Spinal cord (tissue), 10 donors: ENCODE measurements around the gene CCDC54. TPM values are rescaled to one million over a fixed set of nuclear protein-coding genes. Genes with fewer than 3 reads are reported as not detected.

ENCODE experiments used
- DNase-seq, 6 donors: peaks; one replicate each; pipeline versions ENCODE4 v3.0.0 to v3.0.0-alpha.2; 2013 to 2015; ENCODE audit warnings: low spot score in 6 of 6, low read depth in 4 of 6
- H3K27ac ChIP-seq: one replicate; pipeline ENCODE4 v1.5.1; 2013; ENCODE audit warnings: low read depth, low read length, control low read depth
- H3K27me3 ChIP-seq: one replicate; pipeline ENCODE4 v1.6.1; 2013; ENCODE audit warnings: low read length; ENCODE audit not compliant: control insufficient read depth, insufficient read depth
- H3K36me3 ChIP-seq: one replicate; pipeline ENCODE4 v1.6.1; 2013; ENCODE audit warnings: low read length; ENCODE audit not compliant: control insufficient read depth, insufficient read depth
- H3K4me1 ChIP-seq: one replicate; pipeline ENCODE4 v1.6.1; 2013; ENCODE audit warnings: low read length; ENCODE audit not compliant: control insufficient read depth, insufficient read depth
- H3K4me3 ChIP-seq: one replicate; pipeline ENCODE4 v1.5.1; 2013; ENCODE audit warnings: low read depth, low read length, control low read depth
- H3K9me3 ChIP-seq: one replicate; pipeline ENCODE4 v1.6.1; 2013; ENCODE audit warnings: low read length; ENCODE audit not compliant: control insufficient read depth, insufficient read depth
- WGBS: methylation state at CpG from one replicate; pipeline ENCODE4 v1.1.5; 2013; ENCODE audit warnings: missing lambda C conversion rate; ENCODE audit not compliant: insufficient coverage; 5-methylcytosine and 5-hydroxymethylcytosine counted together
- polyA plus RNA-seq, 2 donors: library from polyadenylated mRNA; unstranded; fragments of 120-200 nt; gene quantifications; one replicate each; pipeline ENCODE4 v1.2.1, GENCODE V29; 2013; ENCODE audit not compliant: insufficient read length in 2 of 2
- total RNA-seq, 2 donors: library from RNA; depleted of rRNA in 1 of 2; stranded (reverse); fragments of 120-200 nt in 1 of 2; fragments of >200 nt in 1 of 2; gene quantifications; one replicate each; pipeline versions ENCODE4 v1.2.3 to v1.2.4, GENCODE V29; 2013 to 2014
- donor health status: healthy.

Gene CCDC54
- total and polyA plus RNA-seq, 4 donors, result 0.30 TPM; not detected in 3

DNA sequence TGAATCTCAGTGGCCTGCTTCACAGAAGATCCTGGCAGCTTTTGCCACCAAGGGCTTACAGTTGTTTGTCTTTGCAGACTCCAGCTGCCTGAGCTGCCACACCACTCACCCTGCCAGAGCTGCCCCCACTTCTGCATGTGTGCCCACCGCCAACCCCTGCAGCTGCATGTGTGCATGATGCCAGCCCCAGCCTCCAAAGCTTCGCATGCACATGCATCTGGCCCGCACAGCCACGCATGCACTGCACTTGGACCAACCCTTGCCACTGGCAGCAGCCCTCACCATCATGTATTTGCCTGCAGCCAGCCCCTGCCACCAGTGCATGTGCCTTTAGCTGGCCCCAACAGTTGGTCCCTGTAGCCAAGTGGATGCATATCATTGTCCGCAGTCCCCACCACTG, 31.3 kb downstream of the CCDC54 start:
- Histone ChIP-seq H3K27ac (no peak overlapping the region), H3K36me3 (no peaks in the 10 kb centered on the region), H3K27me3 (no peaks in the 10 kb centered on the region), H3K4me3 (no peak overlapping the region), H3K9me3 (peaks cover 7% of the 10 kb centered on the region), H3K4me1 (no peaks in the 10 kb centered on the region)
- no peak for DNase-seq
- 96% methylated on average over 5 of the region's 5 CpGs for WGBS

DNA sequence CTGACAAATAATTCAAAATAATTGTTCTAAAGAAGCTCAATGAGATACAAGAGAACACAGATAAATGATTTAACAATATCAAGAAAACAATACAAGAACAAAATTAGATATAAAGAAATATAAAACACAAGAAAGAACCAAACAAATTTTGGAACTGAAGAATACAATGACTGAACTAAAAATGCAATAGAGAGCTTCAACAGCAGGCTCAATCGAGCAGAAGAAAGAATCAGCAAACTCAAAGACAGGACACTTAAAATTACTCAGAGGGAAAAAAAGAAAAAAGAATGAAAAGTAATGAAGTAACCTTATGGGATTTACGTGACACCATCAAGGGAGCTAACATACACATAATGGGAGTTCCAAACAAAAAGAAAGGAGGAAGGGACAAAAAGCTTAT, 32.1 kb downstream of the CCDC54 start:
- DNase-seq, result no peak
- no CpG with 5 or more reads among the region's 2 CpGs for WGBS
- Histone ChIP-seq H3K36me3 (no peaks in the 10 kb centered on the region), H3K27ac (no peak overlapping the region), H3K27me3 (no peaks in the 10 kb centered on the region), H3K9me3 (peaks cover 7% of the 10 kb centered on the region), H3K4me3 (no peak overlapping the region), H3K4me1 (no peaks in the 10 kb centered on the region)

DNA sequence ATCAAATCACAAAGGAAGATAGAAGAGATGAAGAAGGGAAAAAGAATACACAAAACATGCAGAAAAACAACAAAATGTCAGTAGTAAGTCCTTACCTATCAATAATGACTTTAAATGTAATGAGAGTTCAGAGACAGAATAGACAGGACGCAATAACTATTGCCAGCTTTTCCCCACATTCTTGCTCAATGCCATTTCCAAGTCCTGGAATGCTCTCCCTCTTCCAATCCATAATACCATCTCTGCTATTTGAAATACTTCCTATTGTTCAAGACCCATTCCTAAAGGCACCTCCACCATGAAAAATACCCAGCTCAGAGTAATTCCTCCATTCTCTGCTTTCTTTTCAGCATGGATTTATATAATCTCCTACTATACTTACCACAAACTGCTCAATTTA, 33.4 kb downstream of the CCDC54 start:
- Histone ChIP-seq H3K27ac (no peak overlapping the region), H3K36me3 (no peaks in the 10 kb centered on the region), H3K4me3 (no peak overlapping the region), H3K27me3 (no peaks in the 10 kb centered on the region), H3K9me3 (peaks cover 7% of the 10 kb centered on the region), H3K4me1 (no peaks in the 10 kb centered on the region)
- 100% methylated on average over 1 of the region's 1 CpG for WGBS
- DNase-seq, result no peak

DNA sequence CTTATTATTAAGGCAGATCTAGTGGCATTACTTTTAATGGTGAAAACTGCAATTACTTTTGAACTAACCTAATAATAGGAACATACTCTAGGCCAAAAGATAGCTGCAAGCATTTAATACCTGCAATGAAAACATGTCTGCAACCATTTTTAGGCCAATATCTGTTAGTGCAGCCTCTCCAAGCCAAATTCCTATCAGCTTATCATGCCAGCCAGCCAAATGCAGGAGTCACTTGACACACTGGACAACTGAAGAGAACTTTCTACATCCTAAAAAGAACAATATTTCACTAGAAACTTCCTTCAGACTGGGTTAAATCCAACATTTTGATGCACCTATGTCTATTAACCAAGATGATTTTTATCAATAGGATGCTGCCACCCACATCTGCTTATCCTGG, 33.8 kb downstream of the CCDC54 start:
- Histone ChIP-seq H3K27me3 (no peaks in the 10 kb centered on the region), H3K27ac (no peak overlapping the region), H3K9me3 (peaks cover 7% of the 10 kb centered on the region), H3K4me3 (no peak overlapping the region), H3K36me3 (no peaks in the 10 kb centered on the region), H3K4me1 (no peaks in the 10 kb centered on the region)
- DNase-seq, result no peak

DNA sequence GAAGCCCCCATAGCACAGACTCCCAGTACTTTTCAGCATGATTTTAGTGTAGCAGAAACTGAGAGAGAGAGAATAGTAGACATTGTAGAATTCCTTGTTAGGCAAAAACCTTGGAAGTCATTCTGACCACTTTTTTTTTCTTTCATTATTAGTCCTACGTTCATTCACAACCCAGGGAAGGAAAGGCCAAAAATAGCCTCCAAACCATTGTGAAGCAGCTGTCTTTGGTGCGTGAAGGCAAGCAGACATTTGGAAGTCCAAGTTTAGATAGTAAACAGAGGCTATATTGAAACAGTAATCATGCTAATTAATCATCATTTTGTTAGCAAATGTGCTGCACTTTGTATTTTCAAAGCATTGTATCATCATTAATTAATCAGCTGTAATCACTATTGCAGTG, 34.5 kb downstream of the CCDC54 start:
- Histone ChIP-seq H3K36me3 (no peaks in the 10 kb centered on the region), H3K27ac (no peak overlapping the region), H3K27me3 (no peaks in the 10 kb centered on the region), H3K4me1 (no peaks in the 10 kb centered on the region), H3K9me3 (peaks cover 7% of the 10 kb centered on the region), H3K4me3 (no peak overlapping the region)
- no CpG with 5 or more reads among the region's 2 CpGs for WGBS
- DNase-seq, result no peak

DNA sequence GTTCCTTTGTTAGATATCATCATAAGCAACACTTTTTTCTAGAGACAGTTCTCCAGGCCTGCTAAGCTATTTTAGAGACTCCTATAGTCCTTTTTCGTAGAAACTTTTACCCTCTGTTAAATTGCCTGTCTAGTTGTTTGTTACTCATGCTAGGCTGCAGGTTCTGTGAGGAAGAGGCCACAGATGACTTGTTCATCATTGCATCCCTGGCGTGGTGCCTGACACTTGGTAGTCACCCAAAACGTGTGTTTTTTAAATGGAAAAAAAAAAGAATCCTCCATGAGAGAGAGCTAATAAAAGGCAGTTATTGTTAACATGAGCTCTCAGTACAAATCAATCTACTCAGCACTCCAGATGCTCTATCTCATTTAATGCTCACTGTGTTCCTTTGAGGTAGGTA, 35.1 kb downstream of the CCDC54 start:
- DNase-seq, result no peak
- Histone ChIP-seq H3K4me1 (no peaks in the 10 kb centered on the region), H3K9me3 (peaks cover 7% of the 10 kb centered on the region), H3K36me3 (no peaks in the 10 kb centered on the region), H3K27me3 (no peaks in the 10 kb centered on the region), H3K4me3 (no peak overlapping the region), H3K27ac (no peak overlapping the region)
- WGBS, result 86% methylated on average over 1 of the region's 3 CpGs

DNA sequence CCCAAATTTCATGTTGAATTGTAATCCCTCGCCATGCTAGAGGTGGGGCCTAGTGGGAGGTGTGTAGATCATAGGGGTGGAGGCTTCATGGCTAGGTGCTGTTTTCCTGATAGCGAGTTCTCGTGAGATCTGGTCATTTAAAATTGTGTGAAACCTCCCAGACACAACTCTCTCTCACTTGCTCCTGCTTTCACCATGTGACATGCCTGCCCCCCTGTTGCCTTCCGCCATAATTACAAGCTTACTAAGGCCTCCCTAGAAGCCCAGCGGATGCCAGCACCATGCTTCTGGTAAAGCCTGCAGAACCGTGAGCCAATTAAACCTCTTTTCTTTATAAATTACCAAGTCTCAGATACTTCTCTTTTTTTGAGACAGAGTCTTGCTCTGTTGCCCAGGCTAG, 36.0 kb downstream of the CCDC54 start:
- H3K27ac ChIP-seq, result no peak overlapping the region
- WGBS, result 98% methylated on average over 5 of the region's 6 CpGs
- peaks cover 7% of the 10 kb centered on the region for H3K9me3 ChIP-seq
- no peaks in the 10 kb centered on the region for H3K36me3 ChIP-seq
- H3K4me3 ChIP-seq, result no peak overlapping the region
- H3K27me3 ChIP-seq, result no peaks in the 10 kb centered on the region
- no peak for DNase-seq
- no peaks in the 10 kb centered on the region for H3K4me1 ChIP-seq

DNA sequence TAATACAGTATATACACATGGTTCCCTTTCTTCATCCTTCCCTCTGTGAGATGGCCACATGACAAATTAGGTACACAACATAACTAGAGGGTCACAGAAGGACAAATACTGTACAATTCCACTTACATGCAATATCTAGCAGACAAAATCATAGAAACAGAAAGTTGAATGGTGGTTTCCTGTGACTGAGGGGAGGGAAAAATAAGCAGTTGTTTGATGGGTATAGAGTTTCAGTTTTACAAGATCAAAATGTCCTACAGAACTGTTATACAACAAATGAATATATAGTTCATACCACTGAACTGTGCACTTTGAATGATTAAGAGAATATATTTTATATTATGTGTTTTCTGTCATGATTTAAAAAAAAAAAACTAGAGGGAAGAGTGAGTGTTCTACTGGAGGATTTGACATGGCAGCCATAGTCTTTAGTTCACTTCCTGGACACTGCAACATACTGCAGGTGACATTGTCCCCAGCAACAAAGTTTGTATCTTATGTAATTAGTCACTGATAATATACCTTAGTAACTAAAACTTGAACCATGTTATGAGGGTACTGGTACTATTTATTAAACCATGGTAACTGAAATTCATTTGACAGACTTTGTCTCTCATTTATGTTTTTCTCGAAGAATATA, 37.2 kb downstream of the CCDC54 start:
- Histone ChIP-seq H3K27ac (no peak overlapping the region), H3K9me3 (peaks cover 4% of the 10 kb centered on the region), H3K4me1 (no peaks in the 10 kb centered on the region), H3K27me3 (no peaks in the 10 kb centered on the region), H3K36me3 (no peaks in the 10 kb centered on the region), H3K4me3 (no peak overlapping the region)
- no CpG with 5 or more reads among the region's 1 CpG for WGBS
- no peak for DNase-seq

DNA sequence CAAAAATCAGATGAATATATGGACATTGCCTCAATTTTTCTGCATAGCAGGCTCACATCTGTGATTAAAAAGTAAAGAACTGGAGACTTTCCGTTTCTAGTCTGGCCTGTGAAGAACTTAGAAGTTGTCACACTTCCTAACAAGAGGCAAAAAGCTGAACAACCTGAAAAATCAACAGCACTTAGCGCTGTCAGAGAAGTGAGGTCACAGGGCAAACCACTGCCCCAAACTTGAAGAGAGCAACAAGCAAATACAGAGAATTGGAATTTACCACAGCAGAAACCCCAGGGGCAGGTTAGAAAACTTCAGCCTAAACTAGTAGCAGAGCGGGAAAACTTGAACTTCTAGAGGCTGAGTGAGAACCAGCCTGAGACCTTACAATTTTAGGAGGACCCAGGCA, 38.9 kb downstream of the CCDC54 start:
- no peaks in the 10 kb centered on the region for H3K27me3 ChIP-seq
- no peaks in the 10 kb centered on the region for H3K9me3 ChIP-seq
- H3K36me3 ChIP-seq, result no peaks in the 10 kb centered on the region
- H3K27ac ChIP-seq, result no peak overlapping the region
- no peak for DNase-seq
- H3K4me1 ChIP-seq, result no peaks in the 10 kb centered on the region
- no peak overlapping the region for H3K4me3 ChIP-seq
- WGBS, result 95% methylated on average over 2 of the region's 3 CpGs

DNA sequence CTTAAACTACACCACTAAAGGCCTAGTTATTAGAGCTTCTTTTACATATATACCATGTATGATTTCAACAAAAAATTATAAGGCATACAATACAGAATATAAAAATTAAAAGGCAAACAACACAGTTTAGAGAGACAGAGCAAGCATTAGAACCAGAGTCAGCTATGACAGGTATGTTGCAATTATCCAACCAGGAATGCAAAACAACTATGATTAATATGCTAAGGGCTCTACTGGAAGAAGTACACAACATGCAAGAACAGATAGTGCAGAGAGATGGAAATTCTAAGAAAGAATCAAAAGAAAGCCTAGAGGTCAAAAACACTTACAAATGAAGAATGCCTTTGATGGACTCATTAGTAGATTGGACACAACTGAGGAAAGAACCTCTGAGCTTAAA, 39.6 kb downstream of the CCDC54 start:
- H3K4me1 ChIP-seq, result no peaks in the 10 kb centered on the region
- DNase-seq, result no peak
- H3K9me3 ChIP-seq, result no peaks in the 10 kb centered on the region
- no peak overlapping the region for H3K27ac ChIP-seq
- H3K27me3 ChIP-seq, result no peaks in the 10 kb centered on the region
- H3K36me3 ChIP-seq, result no peaks in the 10 kb centered on the region
- H3K4me3 ChIP-seq, result no peak overlapping the region
